ENCODE measurements around the gene P2RX5. TPM values are rescaled to one million over a fixed set of nuclear protein-coding genes. Genes with fewer than 3 reads are reported as not detected.
A peak's percentile ranks its signal among the peaks of the same experiment; 100 is the strongest.

Gene P2RX5
- total RNA-seq, 2 donors from 2014 or later: 46.5 to 60.1 TPM

DNA sequence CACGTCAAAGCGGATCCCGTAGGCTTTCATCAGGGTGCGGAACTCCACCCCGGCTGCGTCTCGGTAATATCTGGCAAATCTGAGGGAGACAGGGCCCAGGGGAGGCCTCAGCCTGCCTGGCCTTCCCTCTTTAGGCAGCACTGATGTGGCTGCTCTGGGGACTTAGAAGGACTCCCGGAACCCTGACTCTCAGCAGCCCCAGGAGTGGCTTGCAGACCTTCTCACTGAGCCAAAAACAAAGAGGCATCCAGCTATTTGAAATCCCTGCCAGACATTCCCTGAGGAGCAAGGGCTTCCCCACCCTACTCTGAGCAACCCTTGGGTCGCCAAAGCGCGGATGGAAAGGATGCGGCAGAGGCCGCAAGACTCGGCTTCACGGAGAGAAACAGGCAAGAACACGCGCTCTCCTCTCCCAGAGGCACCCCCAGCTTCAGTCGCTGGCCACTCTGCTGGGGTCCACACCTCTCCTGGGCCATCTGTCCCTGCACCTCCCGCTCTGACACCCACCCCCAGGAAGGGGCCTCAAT, 7.9 kb downstream of the P2RX5 start:
- ATAC-seq (replicated peaks in 1 of 2): no peak
- Mint-ChIP-seq H3K27ac (no peak overlapping the region), H3K27me3 (ENCODE audit: low read depth) (no peaks in the 10 kb centered on the region), H3K36me3 (ENCODE audit: insufficient read depth in 2 of 2) (peaks cover 0 to 5% of the 10 kb centered on the region in 2 donors), H3K4me1 (ENCODE audit: low read depth) (peaks cover 26% of the 10 kb centered on the region), H3K4me3 (no peak overlapping the region), H3K9me3 (no peaks in the 10 kb centered on the region)
- DNase-seq: no peak

DNA sequence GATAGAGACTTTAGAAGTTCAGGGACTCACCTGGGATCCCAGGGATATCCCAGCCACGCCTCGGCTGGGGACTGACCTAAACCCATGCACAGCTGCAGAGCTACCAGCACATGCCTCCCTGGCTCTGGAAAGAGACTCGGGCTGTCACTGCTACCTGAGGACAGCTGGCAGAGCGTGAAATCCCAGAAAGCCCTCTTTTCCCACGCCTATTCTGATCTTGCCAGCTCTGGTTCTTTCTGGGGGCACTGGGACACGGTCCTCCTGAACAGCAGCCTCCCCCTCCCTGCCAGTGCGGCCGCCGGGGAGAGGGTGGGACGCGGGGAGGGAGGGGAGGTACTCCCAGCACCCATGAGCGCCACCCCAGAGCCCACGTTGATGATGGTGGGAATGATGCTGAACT, 10.8 kb downstream of the P2RX5 start:
- DNase-seq (no peak), ATAC-seq (replicated peaks in 1 of 2) (no peak)
- Mint-ChIP-seq H3K9me3 (no peaks in the 10 kb centered on the region), H3K27me3 (ENCODE audit: low read depth) (no peaks in the 10 kb centered on the region), H3K4me3 (no peak overlapping the region), H3K4me1 (ENCODE audit: low read depth) (peaks cover 17% of the 10 kb centered on the region), H3K36me3 (ENCODE audit: insufficient read depth in 2 of 2) (peaks cover 0 to 7% of the 10 kb centered on the region in 2 donors), H3K27ac (no peak overlapping the region)

DNA sequence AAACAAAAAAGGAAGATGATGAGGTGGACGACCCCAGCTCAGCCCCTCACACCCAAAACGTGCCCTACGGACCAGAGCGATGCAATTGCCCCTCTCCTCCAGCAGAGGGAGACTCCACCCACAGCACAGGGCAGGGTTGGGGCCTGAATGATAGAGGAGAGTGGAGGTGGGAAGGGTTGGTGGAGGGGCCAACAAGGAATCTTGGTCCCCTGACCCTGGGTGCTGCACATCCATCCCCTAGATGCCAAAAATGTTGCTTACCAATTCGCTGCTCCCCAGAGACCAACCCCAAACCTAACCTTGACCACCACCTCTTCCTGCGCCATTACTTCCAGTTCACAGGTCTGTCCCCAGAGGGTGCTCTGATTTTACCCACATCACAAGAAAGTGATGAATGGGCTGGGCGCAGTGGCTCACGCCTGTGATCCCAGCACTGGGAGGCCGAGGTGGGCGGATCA, 12.9 kb downstream of the P2RX5 start:
- H3K4me3 Mint-ChIP-seq: no peak overlapping the region
- peaks cover 0 to 4% of the 10 kb centered on the region in 2 donors for H3K36me3 Mint-ChIP-seq (ENCODE audit: insufficient read depth in 2 of 2)
- DNase-seq (peak; percentile 60 to 70), ATAC-seq (replicated peaks in 1 of 2) (peak; percentile 89 to 92)
- peaks cover 17% of the 10 kb centered on the region for H3K4me1 Mint-ChIP-seq (ENCODE audit: low read depth)
- H3K9me3 Mint-ChIP-seq: no peaks in the 10 kb centered on the region
- H3K27ac Mint-ChIP-seq: no peak overlapping the region
- no peaks in the 10 kb centered on the region for H3K27me3 Mint-ChIP-seq (ENCODE audit: low read depth)

DNA sequence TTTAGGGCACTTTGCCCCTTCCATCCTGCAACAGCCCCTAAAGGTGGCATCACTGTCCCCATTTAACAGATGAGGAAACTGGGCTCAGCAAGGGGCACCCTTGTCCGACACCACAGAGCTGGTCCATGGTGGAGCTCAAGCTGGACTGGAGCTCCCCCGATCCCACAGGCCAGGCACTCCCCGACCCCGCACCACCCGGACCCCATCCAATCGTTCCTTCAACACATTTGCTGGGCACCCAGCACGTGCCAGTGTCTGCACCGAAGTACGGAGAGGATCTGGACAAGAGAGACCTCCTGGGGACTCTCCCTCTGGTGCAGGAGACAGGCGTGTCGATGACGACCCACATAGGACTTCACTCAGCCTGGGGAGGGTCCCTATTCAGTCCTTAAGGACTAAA, 13.9 kb downstream of the P2RX5 start:
- H3K9me3 Mint-ChIP-seq: no peaks in the 10 kb centered on the region
- ATAC-seq (replicated peaks in 1 of 2) (no peak), DNase-seq (no peak)
- no peak overlapping the region for H3K4me3 Mint-ChIP-seq
- peaks cover 17% of the 10 kb centered on the region for H3K4me1 Mint-ChIP-seq (ENCODE audit: low read depth)
- H3K27me3 Mint-ChIP-seq (ENCODE audit: low read depth): no peaks in the 10 kb centered on the region
- no peak overlapping the region for H3K27ac Mint-ChIP-seq
- H3K36me3 Mint-ChIP-seq (ENCODE audit: insufficient read depth in 2 of 2): peaks cover 0 to 6% of the 10 kb centered on the region in 2 donors

DNA sequence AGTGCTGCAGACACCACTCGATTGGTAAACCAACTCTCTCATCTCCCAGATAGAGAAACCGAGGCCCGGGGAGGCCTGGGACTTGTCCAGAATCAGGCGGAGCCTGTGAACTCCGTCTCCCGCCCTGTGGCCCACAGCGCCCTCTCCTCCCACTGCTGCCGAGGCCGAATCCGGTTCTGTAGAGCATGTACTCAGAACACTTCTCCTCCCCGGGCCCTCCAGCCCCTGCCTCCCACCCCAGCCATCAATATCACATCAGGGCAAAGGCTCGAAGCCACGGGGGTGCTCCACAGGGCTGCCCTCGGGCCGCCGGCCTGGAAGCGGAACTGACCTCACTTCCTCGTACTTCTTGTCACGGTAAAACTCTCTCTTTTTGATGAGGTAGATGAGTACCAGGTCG, 14.4 kb downstream of the P2RX5 start:
- Mint-ChIP-seq H3K4me1 (ENCODE audit: low read depth) (peaks cover 17% of the 10 kb centered on the region), H3K4me3 (no peak overlapping the region), H3K27me3 (ENCODE audit: low read depth) (no peaks in the 10 kb centered on the region), H3K9me3 (no peaks in the 10 kb centered on the region), H3K27ac (no peak overlapping the region), H3K36me3 (ENCODE audit: insufficient read depth in 2 of 2) (peaks cover 0 to 6% of the 10 kb centered on the region in 2 donors)
- ATAC-seq (replicated peaks in 1 of 2): no peak
- DNase-seq: no peak

DNA sequence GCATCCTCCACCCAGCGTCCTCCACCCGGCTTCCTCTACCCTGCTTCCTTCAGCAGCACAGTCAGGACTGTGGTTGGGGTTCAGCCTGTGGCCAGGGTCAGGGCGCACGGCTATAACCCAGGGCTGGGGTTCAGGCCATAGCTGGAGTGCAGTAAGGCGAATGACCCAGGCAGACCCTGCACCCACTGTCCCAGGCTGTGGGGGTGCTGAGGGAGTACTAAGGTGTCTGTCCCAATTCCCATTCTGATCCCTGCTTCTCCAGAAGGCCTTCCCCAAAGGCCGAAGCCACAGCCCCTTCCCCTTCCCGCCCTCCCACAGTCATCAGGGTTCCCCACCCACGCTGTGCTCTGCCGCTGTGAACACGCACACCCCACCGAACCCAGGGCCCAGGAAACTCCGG, 14.9 kb downstream of the P2RX5 start:
- Mint-ChIP-seq H3K4me3 (no peak overlapping the region), H3K4me1 (ENCODE audit: low read depth) (peaks cover 17% of the 10 kb centered on the region), H3K36me3 (ENCODE audit: insufficient read depth in 2 of 2) (peaks cover 0 to 6% of the 10 kb centered on the region in 2 donors), H3K9me3 (no peaks in the 10 kb centered on the region), H3K27me3 (ENCODE audit: low read depth) (no peaks in the 10 kb centered on the region), H3K27ac (no peak overlapping the region)
- DNase-seq (no peak), ATAC-seq (replicated peaks in 1 of 2) (no peak)

DNA sequence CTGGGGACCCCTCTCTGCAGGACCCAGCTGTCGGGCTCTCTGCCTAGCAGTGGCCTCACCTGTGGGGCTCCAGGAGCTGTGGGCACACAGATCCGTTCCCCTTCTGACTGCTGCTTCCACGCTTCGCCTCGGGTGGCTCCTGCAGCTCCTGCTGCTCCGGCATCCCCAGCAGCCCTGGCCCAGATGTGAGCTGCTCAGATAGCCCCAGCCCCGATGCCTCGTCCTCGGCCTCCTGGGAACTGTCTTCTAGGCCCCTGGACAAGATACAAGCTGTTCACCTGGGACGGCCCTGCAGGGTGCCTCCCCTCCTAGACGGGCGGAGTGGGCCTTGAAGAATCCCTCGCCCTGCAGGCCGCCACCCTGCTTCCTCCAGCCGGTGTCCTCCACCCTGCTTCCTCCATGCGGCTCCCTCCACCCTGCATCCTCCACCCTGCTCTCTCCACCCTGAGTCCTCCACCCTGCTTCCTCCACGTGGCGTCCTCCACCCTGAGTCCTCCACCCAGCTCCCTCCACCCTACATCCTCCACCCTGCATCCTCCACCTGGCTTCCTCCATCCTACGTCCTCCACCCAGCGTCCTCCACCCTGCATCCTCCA, 16.3 kb downstream of the P2RX5 start:
- no peak for ATAC-seq (replicated peaks in 1 of 2)
- Mint-ChIP-seq H3K27me3 (ENCODE audit: low read depth) (no peaks in the 10 kb centered on the region), H3K27ac (no peak overlapping the region), H3K4me3 (no peak overlapping the region), H3K36me3 (ENCODE audit: insufficient read depth in 2 of 2) (peaks cover 0 to 6% of the 10 kb centered on the region in 2 donors), H3K4me1 (ENCODE audit: low read depth) (peaks cover 17% of the 10 kb centered on the region), H3K9me3 (no peaks in the 10 kb centered on the region)
- no peak for DNase-seq

DNA sequence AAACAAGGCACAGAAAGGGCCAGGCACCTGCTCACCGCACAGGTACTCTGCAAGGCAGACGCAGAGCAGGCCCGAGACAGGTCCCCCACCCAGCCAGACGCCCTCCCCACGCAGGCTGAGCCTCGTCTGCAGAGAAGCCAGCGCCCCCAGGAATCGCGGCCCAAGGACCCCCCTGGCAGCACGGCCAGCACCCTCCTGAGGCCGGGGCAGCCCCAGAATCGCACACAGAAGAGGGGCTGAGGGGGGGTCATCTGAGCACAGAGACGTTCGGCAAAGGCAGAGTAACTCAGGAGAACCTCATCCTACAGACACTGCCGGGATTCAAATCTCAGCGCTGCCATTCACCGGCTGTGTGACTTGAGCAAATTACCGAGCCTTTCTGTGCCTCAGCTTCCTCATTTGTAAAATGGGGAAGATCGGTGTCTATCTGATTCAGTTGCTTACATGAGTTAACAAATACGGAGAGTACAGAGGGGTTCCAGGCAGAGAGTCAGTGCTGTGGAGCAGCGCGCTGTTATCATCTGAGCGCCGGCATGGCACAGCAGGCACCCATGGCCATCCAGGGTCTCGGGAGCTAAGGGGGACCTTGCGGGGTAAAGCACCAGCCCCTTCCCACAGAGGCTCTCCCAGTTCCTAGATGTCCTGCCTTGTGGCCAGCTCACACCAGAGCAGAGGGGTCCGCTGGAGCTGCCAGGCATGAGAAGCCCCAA, 17.0 kb downstream of the P2RX5 start:
- peaks cover 17% of the 10 kb centered on the region for H3K4me1 Mint-ChIP-seq (ENCODE audit: low read depth)
- DNase-seq (no peak), ATAC-seq (replicated peaks in 1 of 2) (no peak)
- H3K27me3 Mint-ChIP-seq (ENCODE audit: low read depth): no peaks in the 10 kb centered on the region
- no peaks in the 10 kb centered on the region for H3K9me3 Mint-ChIP-seq
- H3K36me3 Mint-ChIP-seq (ENCODE audit: insufficient read depth in 2 of 2): peaks cover 0 to 6% of the 10 kb centered on the region in 2 donors
- H3K4me3 Mint-ChIP-seq: no peak overlapping the region
- H3K27ac Mint-ChIP-seq: no peak overlapping the region

DNA sequence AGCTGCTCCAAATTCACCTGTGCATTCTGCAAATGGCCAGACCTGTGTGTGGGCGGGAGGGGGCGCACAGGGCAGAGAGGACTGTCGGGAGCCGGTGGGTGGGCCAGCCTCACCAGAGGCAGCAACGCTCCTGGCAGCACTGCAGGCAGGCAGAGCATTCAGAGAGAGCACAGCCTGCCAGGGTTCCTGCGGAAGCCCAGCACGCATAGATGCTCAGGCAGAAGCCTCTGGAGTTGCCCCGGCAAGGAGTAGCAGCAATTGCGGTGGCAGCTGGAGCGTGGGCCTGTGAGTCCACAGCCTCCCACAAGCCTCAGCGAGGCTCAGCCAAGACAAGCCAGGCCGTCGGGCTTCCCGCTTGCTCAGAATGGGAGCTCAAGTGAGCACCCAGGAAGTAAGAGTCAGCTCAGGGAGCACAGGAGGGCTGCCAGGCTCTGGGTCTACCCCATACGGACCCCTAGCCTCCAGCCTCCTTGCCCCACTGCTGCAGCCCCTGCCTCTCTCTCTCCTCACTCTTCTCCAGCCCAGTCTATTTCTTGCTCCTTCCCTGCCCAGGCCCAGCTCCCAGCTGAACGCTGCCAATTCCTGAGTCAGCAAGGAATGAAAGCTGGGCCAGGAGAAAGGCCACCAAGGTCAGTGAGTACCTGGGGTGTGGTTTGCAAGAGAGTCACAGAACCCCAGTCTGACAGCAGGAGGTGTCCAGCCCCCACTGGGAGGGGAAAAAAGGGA, 17.7 kb downstream of the P2RX5 start:
- H3K27ac Mint-ChIP-seq: no peak overlapping the region
- H3K36me3 Mint-ChIP-seq (ENCODE audit: insufficient read depth in 2 of 2): peaks cover 0 to 6% of the 10 kb centered on the region in 2 donors
- no peak overlapping the region for H3K4me3 Mint-ChIP-seq
- H3K27me3 Mint-ChIP-seq (ENCODE audit: low read depth): no peaks in the 10 kb centered on the region
- peaks cover 14% of the 10 kb centered on the region for H3K4me1 Mint-ChIP-seq (ENCODE audit: low read depth)
- DNase-seq (no peak), ATAC-seq (replicated peaks in 1 of 2) (no peak)
- no peaks in the 10 kb centered on the region for H3K9me3 Mint-ChIP-seq

DNA sequence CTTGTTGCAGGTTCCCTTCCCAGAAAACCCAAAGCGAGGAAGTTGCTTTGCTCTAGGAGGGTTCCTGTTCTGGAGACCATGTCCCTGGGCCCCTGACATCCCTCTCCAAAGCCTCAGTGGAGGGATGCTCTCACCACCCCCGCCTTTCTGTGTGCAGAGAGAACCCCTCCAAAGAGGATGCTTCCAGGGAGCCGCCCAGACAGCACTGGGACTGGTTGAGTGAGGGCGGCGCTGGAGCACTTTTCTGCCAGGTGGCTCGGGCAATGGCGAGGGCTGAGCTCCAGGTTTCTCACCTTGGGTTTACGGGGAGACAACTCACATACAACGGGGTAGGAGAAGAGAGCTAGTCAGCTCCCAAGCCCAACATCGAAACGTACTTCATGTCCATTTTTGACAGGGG, 20.1 kb downstream of the P2RX5 start:
- H3K4me1 Mint-ChIP-seq (ENCODE audit: low read depth): peaks cover 7% of the 10 kb centered on the region
- no peaks in the 10 kb centered on the region for H3K9me3 Mint-ChIP-seq
- no peak overlapping the region for H3K27ac Mint-ChIP-seq
- ATAC-seq (replicated peaks in 1 of 2): no peak
- H3K36me3 Mint-ChIP-seq (ENCODE audit: insufficient read depth in 2 of 2): peaks cover 0 to 4% of the 10 kb centered on the region in 2 donors
- no peak overlapping the region for H3K4me3 Mint-ChIP-seq
- no peak for DNase-seq
- H3K27me3 Mint-ChIP-seq (ENCODE audit: low read depth): no peaks in the 10 kb centered on the region

DNA sequence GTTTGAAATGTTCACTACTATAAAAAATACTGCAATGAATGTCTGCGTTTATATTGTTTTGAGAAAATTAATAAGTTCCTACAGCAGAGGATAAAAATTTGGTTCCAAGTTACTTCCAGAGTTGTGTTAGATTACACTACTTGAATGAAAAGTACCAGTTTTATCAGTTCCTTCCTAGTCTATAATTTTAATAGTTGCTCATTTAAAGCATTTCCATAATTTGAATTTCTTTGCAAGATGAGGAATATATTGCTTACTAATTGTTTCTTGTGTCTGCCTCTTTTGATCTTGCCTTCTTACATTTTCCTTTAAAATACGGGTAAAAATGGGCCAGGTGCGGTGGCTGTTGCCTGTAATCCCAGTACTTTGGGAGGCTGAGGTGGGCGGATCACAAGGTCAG, 23.4 kb downstream of the P2RX5 start:
- no peak overlapping the region for H3K4me3 Mint-ChIP-seq
- H3K4me1 Mint-ChIP-seq (ENCODE audit: low read depth): peaks cover 26% of the 10 kb centered on the region
- DNase-seq: no peak
- no peak for ATAC-seq (replicated peaks in 1 of 2)
- no peaks in the 10 kb centered on the region for H3K27me3 Mint-ChIP-seq (ENCODE audit: low read depth)
- peaks cover 2 to 8% of the 10 kb centered on the region in 2 donors for H3K36me3 Mint-ChIP-seq (ENCODE audit: insufficient read depth in 2 of 2)
- no peaks in the 10 kb centered on the region for H3K9me3 Mint-ChIP-seq
- no peak overlapping the region for H3K27ac Mint-ChIP-seq

DNA sequence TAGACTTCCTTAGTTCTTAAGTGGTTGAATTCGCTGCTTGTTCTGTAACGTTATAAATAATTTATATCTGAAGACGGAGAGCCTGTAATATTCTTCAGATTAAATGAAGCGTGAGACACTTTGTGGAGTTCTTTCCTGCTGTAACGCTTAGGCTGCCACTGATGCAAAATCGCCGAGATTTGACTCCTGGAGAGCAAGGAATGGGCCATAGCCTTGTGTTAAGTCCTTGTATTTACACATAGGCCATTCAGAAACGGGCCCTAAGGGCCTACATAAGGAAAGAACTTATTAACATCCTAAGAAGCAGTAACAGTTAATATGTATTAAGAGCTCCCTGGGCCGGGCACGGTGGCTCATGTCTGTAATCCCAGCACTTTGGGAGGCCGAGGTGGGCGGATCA, 26.4 kb downstream of the P2RX5 start:
- ATAC-seq (replicated peaks in 1 of 2): no peak
- H3K36me3 Mint-ChIP-seq (ENCODE audit: insufficient read depth in 2 of 2): peaks cover 2 to 8% of the 10 kb centered on the region in 2 donors
- DNase-seq: no peak
- peaks cover 33% of the 10 kb centered on the region for H3K4me1 Mint-ChIP-seq (ENCODE audit: low read depth)
- H3K27me3 Mint-ChIP-seq (ENCODE audit: low read depth): no peaks in the 10 kb centered on the region
- H3K4me3 Mint-ChIP-seq: peak overlapping the region; percentile 99
- H3K27ac Mint-ChIP-seq: peak overlapping the region; percentile 95
- H3K9me3 Mint-ChIP-seq: no peaks in the 10 kb centered on the region

DNA sequence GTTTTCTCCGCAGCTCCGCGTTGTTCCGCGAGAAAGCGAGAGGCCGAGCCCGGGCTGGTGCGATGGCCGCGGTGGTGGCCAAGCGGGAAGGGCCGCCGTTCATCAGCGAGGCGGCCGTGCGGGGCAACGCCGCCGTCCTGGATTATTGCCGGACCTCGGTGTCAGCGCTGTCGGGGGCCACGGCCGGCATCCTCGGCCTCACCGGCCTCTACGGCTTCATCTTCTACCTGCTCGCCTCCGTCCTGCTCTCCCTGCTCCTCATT, 26.9 kb downstream of the P2RX5 start:
- no peak for DNase-seq
- Mint-ChIP-seq H3K4me1 (ENCODE audit: low read depth) (peaks cover 33% of the 10 kb centered on the region), H3K4me3 (peak overlapping the region; percentile 99), H3K27ac (peak overlapping the region; percentile 95), H3K27me3 (ENCODE audit: low read depth) (no peaks in the 10 kb centered on the region), H3K36me3 (ENCODE audit: insufficient read depth in 2 of 2) (peaks cover 2 to 8% of the 10 kb centered on the region in 2 donors), H3K9me3 (no peaks in the 10 kb centered on the region)
- ATAC-seq (replicated peaks in 1 of 2): peak in 1 of 2 donors; percentile 1
